ENCODE data around the gene RIN2. TPM values are rescaled to one million over a fixed set of nuclear protein-coding genes. Genes with fewer than 3 reads are reported as not detected.

RIN2 gene
- total and polyA plus RNA-seq, 2 experiments from 2014 or later: 0.08 to 1.4 TPM

GRCh38 chr20:19765266-19765665 is 7.2 kb downstream of the RIN2 start:
- Histone ChIP-seq H4K20me1 (replicated peaks; ENCODE audit: insufficient read depth) (no peaks in the 10 kb centered on the region), H3K4me3 (no peak overlapping the region), H3K27ac (ENCODE audit: low read depth) (no peak overlapping the region), H3K9me2 (ENCODE audit: insufficient read depth) (no peaks in the 10 kb centered on the region), H3K4me1 (ENCODE audit: insufficient read depth) (no peaks in the 10 kb centered on the region; the same call in 1 of the 2 replicates), H3F3A (replicated peaks; ENCODE audit: low read depth) (no peaks in the 10 kb centered on the region), H3K4me2 (no peak overlapping the region), H3K79me2 (replicated peaks; ENCODE audit: insufficient read depth) (no peaks in the 10 kb centered on the region), H3K36me3 (ENCODE audit: insufficient read depth) (no peaks in the 10 kb centered on the region), H2AFZ (no peak overlapping the region), H3K27me3 (ENCODE audit: insufficient read depth) (peaks cover 7% of the 10 kb centered on the region; the same call in 1 of the 2 replicates)
- Mint-ChIP-seq H3K27me3 (ENCODE audit: insufficient read depth, low read depth, poor library complexity) (no peaks in the 10 kb centered on the region), H3K4me1 (peaks cover 15% of the 10 kb centered on the region; the same call in 2 of the 3 replicates), H3K27ac (no peak overlapping the region), H3K9me3 (no peaks in the 10 kb centered on the region), H3K4me3 (no peak overlapping the region), H3K36me3 (ENCODE audit: low read depth) (no peaks in the 10 kb centered on the region)
- no peak for DNase-seq (ENCODE audit: low spot score)
- TF ChIP-seq, protein P1, sequence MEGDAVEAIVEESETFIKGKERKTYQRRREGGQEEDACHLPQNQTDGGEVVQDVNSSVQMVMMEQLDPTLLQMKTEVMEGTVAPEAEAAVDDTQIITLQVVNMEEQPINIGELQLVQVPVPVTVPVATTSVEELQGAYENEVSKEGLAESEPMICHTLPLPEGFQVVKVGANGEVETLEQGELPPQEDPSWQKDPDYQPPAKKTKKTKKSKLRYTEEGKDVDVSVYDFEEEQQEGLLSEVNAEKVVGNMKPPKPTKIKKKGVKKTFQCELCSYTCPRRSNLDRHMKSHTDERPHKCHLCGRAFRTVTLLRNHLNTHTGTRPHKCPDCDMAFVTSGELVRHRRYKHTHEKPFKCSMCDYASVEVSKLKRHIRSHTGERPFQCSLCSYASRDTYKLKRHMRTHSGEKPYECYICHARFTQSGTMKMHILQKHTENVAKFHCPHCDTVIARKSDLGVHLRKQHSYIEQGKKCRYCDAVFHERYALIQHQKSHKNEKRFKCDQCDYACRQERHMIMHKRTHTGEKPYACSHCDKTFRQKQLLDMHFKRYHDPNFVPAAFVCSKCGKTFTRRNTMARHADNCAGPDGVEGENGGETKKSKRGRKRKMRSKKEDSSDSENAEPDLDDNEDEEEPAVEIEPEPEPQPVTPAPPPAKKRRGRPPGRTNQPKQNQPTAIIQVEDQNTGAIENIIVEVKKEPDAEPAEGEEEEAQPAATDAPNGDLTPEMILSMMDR (conservative IDR thresholded peaks at IDR 0.05; ENCODE audit: low read depth in 2 of 2): no peak
- no peak for TF ChIP-seq ZNF331 (CRISPR knock-in tag; IDR thresholded peaks at IDR 0.05; ENCODE audit: low read depth)
- TF ChIP-seq EZH2 (IDR thresholded peaks at IDR 0.05; ENCODE audit: low read depth, unreplicated experiment): no peak
- TF ChIP-seq ZNF114 (CRISPR knock-in tag; IDR thresholded peaks at IDR 0.05): no peak
- TF ChIP-seq, protein P2, sequence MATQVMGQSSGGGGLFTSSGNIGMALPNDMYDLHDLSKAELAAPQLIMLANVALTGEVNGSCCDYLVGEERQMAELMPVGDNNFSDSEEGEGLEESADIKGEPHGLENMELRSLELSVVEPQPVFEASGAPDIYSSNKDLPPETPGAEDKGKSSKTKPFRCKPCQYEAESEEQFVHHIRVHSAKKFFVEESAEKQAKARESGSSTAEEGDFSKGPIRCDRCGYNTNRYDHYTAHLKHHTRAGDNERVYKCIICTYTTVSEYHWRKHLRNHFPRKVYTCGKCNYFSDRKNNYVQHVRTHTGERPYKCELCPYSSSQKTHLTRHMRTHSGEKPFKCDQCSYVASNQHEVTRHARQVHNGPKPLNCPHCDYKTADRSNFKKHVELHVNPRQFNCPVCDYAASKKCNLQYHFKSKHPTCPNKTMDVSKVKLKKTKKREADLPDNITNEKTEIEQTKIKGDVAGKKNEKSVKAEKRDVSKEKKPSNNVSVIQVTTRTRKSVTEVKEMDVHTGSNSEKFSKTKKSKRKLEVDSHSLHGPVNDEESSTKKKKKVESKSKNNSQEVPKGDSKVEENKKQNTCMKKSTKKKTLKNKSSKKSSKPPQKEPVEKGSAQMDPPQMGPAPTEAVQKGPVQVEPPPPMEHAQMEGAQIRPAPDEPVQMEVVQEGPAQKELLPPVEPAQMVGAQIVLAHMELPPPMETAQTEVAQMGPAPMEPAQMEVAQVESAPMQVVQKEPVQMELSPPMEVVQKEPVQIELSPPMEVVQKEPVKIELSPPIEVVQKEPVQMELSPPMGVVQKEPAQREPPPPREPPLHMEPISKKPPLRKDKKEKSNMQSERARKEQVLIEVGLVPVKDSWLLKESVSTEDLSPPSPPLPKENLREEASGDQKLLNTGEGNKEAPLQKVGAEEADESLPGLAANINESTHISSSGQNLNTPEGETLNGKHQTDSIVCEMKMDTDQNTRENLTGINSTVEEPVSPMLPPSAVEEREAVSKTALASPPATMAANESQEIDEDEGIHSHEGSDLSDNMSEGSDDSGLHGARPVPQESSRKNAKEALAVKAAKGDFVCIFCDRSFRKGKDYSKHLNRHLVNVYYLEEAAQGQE (IDR thresholded peaks at IDR 0.05; ENCODE audit: unreplicated experiment): no peak
- ATAC-seq: no peak

- H3K4me1 Mint-ChIP-seq: peaks cover 21% of the 10 kb centered on the region; the same call in 2 of the 3 replicates
Observed at GRCh38 chr20:19765913-19766312, 7.9 kb downstream of the RIN2 start.

More at GRCh38 chr20:19765913-19766312, 7.9 kb downstream of the RIN2 start:
- no peaks in the 10 kb centered on the region for H4K20me1 ChIP-seq (replicated peaks; ENCODE audit: insufficient read depth)
- H3K4me2 ChIP-seq: no peak overlapping the region
- H3K79me2 ChIP-seq (replicated peaks; ENCODE audit: insufficient read depth): no peaks in the 10 kb centered on the region
- H3K27ac Mint-ChIP-seq: no peak overlapping the region
- H3K27me3 Mint-ChIP-seq (ENCODE audit: insufficient read depth, low read depth, poor library complexity): no peaks in the 10 kb centered on the region
- H2AFZ ChIP-seq: no peak overlapping the region
- H3F3A ChIP-seq (replicated peaks; ENCODE audit: low read depth): no peaks in the 10 kb centered on the region
- no peaks in the 10 kb centered on the region for H3K36me3 ChIP-seq (ENCODE audit: insufficient read depth)
- TF ChIP-seq, protein P2 (IDR thresholded peaks at IDR 0.05; ENCODE audit: unreplicated experiment): no peak
- TF ChIP-seq STAT1 (IDR thresholded peaks at IDR 0.05; ENCODE audit: unreplicated experiment) (no peak), EZH2phosphoT487 (IDR thresholded peaks at IDR 0.05; ENCODE audit: unreplicated experiment) (no peak), EZH2 (IDR thresholded peaks at IDR 0.05; ENCODE audit: low read depth, unreplicated experiment) (no peak), NANOG (IDR thresholded peaks at IDR 0.05; ENCODE audit: borderline replicate concordance) (no peak), ZNF114 (CRISPR knock-in tag; IDR thresholded peaks at IDR 0.05) (no peak)
- TF ChIP-seq, protein P1 (conservative IDR thresholded peaks at IDR 0.05; ENCODE audit: low read depth in 2 of 2): no peak
- no peak overlapping the region for H3K4me3 ChIP-seq
- H3K4me3 Mint-ChIP-seq: no peak overlapping the region
- no peaks in the 10 kb centered on the region for H3K9me2 ChIP-seq (ENCODE audit: insufficient read depth)
- H3K9me3 Mint-ChIP-seq: no peaks in the 10 kb centered on the region
- H3K27ac ChIP-seq (ENCODE audit: low read depth): no peak overlapping the region
- H3K36me3 Mint-ChIP-seq (ENCODE audit: low read depth): no peaks in the 10 kb centered on the region
- DNase-seq (ENCODE audit: low spot score) (no peak), ATAC-seq (no peak)
- peaks cover 2% of the 10 kb centered on the region; the same call in 1 of the 2 replicates for H3K27me3 ChIP-seq (ENCODE audit: insufficient read depth)
- no peaks in the 10 kb centered on the region; the same call in 1 of the 2 replicates for H3K4me1 ChIP-seq (ENCODE audit: insufficient read depth)

All from GM23338 (cell line).